Muscle layer of duodenum (tissue), 2 donors: Measurements from ENCODE around the gene ZNF12.
A peak's percentile ranks its signal among the peaks of the same experiment; 100 is the strongest.
"Not testable (repeated sequence)": the region's sequence is repeated elsewhere in the genome, so short reads cannot be mapped to it uniquely, and the experiment has no call there.

Source experiments
- H3K27ac ChIP-seq: one replicate; pipeline ENCODE4 v1.7.0; 2013; ENCODE audit warnings: mild to moderate bottlenecking, low read length
- H3K27me3 ChIP-seq: one replicate; pipeline ENCODE4 v1.7.0; 2013; ENCODE audit warnings: low read depth, mild to moderate bottlenecking, control low read depth, low read length
- H3K36me3 ChIP-seq, 2 donors: one replicate each; pipeline ENCODE4 v1.7.0; 2013; ENCODE audit warnings: low read length in 2 of 2, control low read depth in 1 of 2, mild to moderate bottlenecking in 1 of 2; ENCODE audit not compliant: insufficient read depth in 2 of 2, control insufficient read depth in 1 of 2
- H3K4me1 ChIP-seq, 2 donors: one replicate each; pipeline ENCODE4 v1.7.0; 2013; ENCODE audit warnings: low read length in 2 of 2, mild to moderate bottlenecking in 2 of 2, control low read depth in 1 of 2, moderate library complexity in 1 of 2; ENCODE audit not compliant: insufficient read depth in 2 of 2, control insufficient read depth in 1 of 2
- H3K4me3 ChIP-seq, 2 donors: one replicate each; pipeline ENCODE4 v1.7.0; 2013; ENCODE audit warnings: low read length in 2 of 2, low read depth in 1 of 2, mild to moderate bottlenecking in 1 of 2
- H3K9me3 ChIP-seq, 2 donors: one replicate each; pipeline ENCODE4 v1.7.0; 2013; ENCODE audit warnings: low read length in 2 of 2, control low read depth in 1 of 2, mild to moderate bottlenecking in 1 of 2; ENCODE audit not compliant: control insufficient read depth in 1 of 2
- donor health status: healthy.

The ZNF12 gene

GRCh38 chr7:6725003-6725402 is 18.3 kb upstream of the ZNF12 start:
- Histone ChIP-seq H3K36me3 (no peaks in the 10 kb centered on the region), H3K27ac (no peak overlapping the region)

GRCh38 chr7:6724351-6724750 is 17.6 kb upstream of the ZNF12 start:
- not testable (repeated sequence) for H3K27me3 ChIP-seq, H3K27ac ChIP-seq, H3K9me3 ChIP-seq

More at GRCh38 chr7:6725003-6725402, 18.3 kb upstream of the ZNF12 start:
- Histone ChIP-seq H3K27me3 (no peaks in the 10 kb centered on the region), H3K9me3 (no peaks in the 10 kb centered on the region), H3K4me1 (no peaks in the 10 kb centered on the region), H3K4me3 (no peak overlapping the region)

DNA sequence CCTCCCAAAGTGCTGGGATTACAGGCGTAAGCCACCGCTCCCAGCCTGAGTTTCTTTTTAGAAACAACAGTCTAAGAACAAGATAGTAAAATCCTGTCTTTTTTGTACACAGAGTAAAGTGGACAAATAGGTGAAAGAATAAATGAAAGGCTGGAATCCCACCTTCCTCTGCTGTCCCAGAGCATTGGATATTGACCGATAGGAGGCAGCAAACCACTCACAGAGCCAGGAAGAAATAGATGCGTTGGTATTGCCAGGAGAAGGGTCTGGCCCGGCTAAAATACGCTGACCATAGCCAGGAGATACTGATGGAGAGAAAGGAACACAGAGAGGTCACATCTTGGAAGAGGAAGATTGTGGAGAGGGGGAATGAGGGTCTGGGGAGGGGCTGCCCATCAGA is 11.4 kb upstream of the ZNF12 start:
- H3K9me3 ChIP-seq = no peaks in the 10 kb centered on the region
- H3K4me1 ChIP-seq = no peaks in the 10 kb centered on the region
- H3K27me3 ChIP-seq = no peaks in the 10 kb centered on the region
- no peak overlapping the region for H3K4me3 ChIP-seq
- H3K27ac ChIP-seq = no peak overlapping the region
- H3K36me3 ChIP-seq = no peaks in the 10 kb centered on the region

More at GRCh38 chr7:6724351-6724750, 17.6 kb upstream of the ZNF12 start:
- not testable (repeated sequence) for H3K36me3 ChIP-seq, H3K4me3 ChIP-seq, H3K4me1 ChIP-seq

GRCh38 chr7:6715898-6716297 is 9.2 kb upstream of the ZNF12 start:
- H3K9me3 ChIP-seq = not testable (repeated sequence)

DNA sequence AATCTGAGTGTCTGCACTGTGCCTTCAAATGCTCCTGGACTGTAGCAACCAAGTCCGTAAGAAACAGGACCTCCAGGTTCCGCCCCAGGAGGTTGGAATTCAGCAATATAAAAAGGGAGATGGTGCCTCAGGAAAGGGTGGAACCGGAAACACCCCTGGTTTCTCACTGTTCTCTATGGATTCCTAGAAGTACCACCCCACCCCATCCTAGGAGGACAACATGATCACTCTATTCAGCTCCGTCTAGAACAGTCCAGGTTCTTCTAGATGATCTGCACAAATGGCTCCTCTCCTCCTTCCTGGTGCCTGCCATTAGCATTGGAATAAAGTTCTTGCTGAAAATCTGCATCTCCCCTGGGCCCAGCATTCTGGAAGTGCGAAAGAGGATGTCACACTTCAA is 7.6 kb upstream of the ZNF12 start:
- Histone ChIP-seq H3K36me3 (no peaks in the 10 kb centered on the region), H3K27ac (no peak overlapping the region), H3K27me3 (no peaks in the 10 kb centered on the region), H3K9me3 (no peaks in the 10 kb centered on the region), H3K4me1 (no peaks in the 10 kb centered on the region), H3K4me3 (no peak overlapping the region)

More at GRCh38 chr7:6715898-6716297, 9.2 kb upstream of the ZNF12 start:
- H3K4me1 ChIP-seq, H3K27ac ChIP-seq, H3K27me3 ChIP-seq, H3K36me3 ChIP-seq, H3K4me3 ChIP-seq: not testable (repeated sequence)

DNA sequence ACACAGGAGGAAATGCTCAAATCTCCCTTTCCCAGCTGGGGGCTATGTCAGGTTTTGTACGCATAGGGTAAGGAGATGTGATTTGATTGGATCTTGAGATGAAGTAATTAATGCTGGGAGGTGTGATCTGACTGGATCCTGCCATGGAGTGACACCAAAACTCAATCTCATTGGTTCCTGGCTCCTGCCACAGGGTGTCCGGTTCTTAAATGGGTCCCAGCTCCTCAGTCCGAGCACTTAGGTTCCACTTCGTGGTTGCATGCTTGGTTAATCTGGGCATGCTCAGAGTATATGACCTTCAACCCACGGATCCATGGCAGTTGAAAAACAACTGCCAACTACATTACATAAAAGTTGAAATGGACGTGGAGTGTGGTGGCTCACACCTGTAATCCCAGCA is 3.1 kb upstream of the ZNF12 start:
- H3K4me1 ChIP-seq = peaks cover 6 to 16% of the 10 kb centered on the region in 2 donors
- H3K9me3 ChIP-seq = no peaks in the 10 kb centered on the region
- no peak overlapping the region for H3K27ac ChIP-seq
- no peak overlapping the region for H3K4me3 ChIP-seq
- H3K36me3 ChIP-seq = peaks cover 2 to 5% of the 10 kb centered on the region in 2 donors
- H3K27me3 ChIP-seq = no peaks in the 10 kb centered on the region

DNA sequence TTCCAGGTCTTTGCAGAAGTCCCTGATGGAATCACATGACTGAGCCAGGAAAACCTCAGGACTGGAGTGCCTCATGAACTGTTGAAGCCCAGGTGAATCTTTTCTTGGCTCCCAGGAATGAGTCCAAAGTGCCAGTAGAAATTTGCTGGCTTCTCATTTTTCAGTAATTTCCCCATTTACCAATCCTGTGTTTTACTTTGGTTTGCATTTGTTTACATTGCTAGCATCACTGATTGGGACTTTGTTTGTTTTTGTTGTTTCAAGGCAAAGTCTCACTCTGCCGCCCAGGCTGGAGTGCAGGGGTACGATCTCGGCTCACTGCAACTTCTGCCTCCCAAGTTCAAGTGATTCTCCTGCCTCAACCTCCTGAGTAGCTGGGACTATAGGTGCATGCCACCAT is 1.6 kb upstream of the ZNF12 start:
- Histone ChIP-seq H3K27ac (no peak overlapping the region), H3K4me1 (peaks cover 7 to 22% of the 10 kb centered on the region in 2 donors), H3K4me3 (no peak overlapping the region), H3K27me3 (no peaks in the 10 kb centered on the region), H3K36me3 (peaks cover 9 to 13% of the 10 kb centered on the region in 2 donors), H3K9me3 (peaks cover 0 to 4% of the 10 kb centered on the region in 2 donors)

DNA sequence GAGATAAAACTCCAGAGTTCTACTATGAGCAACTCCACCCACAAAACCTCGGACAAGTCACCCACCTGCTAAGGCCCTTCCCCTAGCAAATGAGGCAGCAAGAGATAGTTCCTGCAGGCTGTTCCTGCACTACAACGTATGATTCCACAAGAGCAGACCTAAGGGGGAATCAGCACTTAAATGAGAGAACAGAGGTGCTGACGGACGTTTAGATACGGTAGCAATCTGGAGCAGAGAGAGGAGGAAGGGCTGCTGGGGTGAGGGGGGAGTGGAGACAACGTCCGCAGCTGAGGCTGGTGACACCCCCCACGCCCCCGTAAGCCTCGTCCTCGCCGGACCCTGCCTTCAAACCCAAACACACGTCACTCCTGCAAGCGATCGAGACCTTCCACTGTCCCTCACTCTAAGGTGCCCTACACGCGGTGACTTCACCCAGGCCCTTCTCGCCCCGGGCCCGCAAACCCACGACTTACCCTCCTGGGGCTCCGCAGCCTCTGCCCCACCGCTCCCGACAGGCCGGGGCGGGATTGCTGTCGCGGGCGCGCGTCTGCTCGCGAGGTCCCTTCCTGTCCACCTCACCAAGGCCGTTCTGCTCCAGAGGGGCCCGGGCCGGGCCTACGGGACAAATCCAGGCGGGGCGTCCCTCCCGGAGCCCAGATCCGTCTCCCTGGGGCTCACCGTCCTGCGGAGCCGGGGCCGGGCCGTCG is 635 bp downstream of the ZNF12 start:
- Histone ChIP-seq H3K27me3 (no peaks in the 10 kb centered on the region), H3K27ac (peak overlapping the region; percentile 85), H3K36me3 (peaks cover 16 to 29% of the 10 kb centered on the region in 2 donors), H3K9me3 (peaks cover 8 to 10% of the 10 kb centered on the region in 2 donors), H3K4me1 (peaks cover 7 to 25% of the 10 kb centered on the region in 2 donors), H3K4me3 (peak overlapping the region; percentile 93 to 98)

- no peak overlapping the region for H3K27ac ChIP-seq
- peaks cover 54 to 70% of the 10 kb centered on the region in 2 donors for H3K36me3 ChIP-seq
- no peak overlapping the region for H3K4me3 ChIP-seq
- peaks cover 33 to 48% of the 10 kb centered on the region in 2 donors for H3K9me3 ChIP-seq
- peaks cover 7 to 20% of the 10 kb centered on the region in 2 donors for H3K4me1 ChIP-seq
- no peaks in the 10 kb centered on the region for H3K27me3 ChIP-seq
Measured at GRCh38 chr7:6701860-6702259, 4.9 kb downstream of the ZNF12 start.

DNA sequence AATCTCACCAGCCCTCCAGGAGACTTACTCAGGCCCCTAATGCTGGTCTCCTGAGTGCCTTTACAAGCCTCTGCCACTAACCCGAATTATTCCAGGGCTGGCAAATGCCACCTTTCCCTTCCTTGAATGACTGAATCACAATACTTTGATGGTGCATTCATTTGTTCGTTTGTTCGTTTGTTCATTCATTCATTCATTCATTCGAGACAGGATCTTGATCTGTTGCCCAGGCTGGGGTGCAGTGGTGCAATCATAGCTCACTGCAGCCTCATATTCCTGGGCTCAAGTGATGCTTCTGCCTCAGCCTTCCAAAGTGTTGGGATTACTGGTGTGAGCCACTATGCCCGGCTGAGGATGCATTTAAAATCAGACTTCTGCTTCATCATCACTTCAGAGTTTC is 6.0 kb downstream of the ZNF12 start:
- no peaks in the 10 kb centered on the region for H3K27me3 ChIP-seq
- H3K4me1 ChIP-seq = peaks cover 7 to 19% of the 10 kb centered on the region in 2 donors
- no peak overlapping the region for H3K27ac ChIP-seq
- peaks cover 44 to 58% of the 10 kb centered on the region in 2 donors for H3K9me3 ChIP-seq
- no peak overlapping the region for H3K4me3 ChIP-seq
- peaks cover 65 to 81% of the 10 kb centered on the region in 2 donors for H3K36me3 ChIP-seq

GRCh38 chr7:6691609-6692106 is 15.1 kb downstream of the ZNF12 start:
- H3K9me3 ChIP-seq = peaks cover 88 to 99% of the 10 kb centered on the region in 2 donors
- peaks cover 78 to 100% of the 10 kb centered on the region in 2 donors for H3K36me3 ChIP-seq
- H3K4me3 ChIP-seq = peak overlapping the region; percentile 24 to 52
- no peak overlapping the region for H3K27ac ChIP-seq
- no peaks in the 10 kb centered on the region for H3K4me1 ChIP-seq
- H3K27me3 ChIP-seq = no peaks in the 10 kb centered on the region
